Stimulated activated CD4-positive, alpha-beta T cell treated with anti-CD3 and anti-CD28 coated beads, Interleukin-4, amount 100 ng/mL, for 1 hour (primary cell): ENCODE results near the gene PPP2R2C.

ENCODE experiments used
- DNase-seq: peaks from one replicate; pipeline ENCODE4 v3.0.0-alpha.2; 2020

Gene PPP2R2C

DNA sequence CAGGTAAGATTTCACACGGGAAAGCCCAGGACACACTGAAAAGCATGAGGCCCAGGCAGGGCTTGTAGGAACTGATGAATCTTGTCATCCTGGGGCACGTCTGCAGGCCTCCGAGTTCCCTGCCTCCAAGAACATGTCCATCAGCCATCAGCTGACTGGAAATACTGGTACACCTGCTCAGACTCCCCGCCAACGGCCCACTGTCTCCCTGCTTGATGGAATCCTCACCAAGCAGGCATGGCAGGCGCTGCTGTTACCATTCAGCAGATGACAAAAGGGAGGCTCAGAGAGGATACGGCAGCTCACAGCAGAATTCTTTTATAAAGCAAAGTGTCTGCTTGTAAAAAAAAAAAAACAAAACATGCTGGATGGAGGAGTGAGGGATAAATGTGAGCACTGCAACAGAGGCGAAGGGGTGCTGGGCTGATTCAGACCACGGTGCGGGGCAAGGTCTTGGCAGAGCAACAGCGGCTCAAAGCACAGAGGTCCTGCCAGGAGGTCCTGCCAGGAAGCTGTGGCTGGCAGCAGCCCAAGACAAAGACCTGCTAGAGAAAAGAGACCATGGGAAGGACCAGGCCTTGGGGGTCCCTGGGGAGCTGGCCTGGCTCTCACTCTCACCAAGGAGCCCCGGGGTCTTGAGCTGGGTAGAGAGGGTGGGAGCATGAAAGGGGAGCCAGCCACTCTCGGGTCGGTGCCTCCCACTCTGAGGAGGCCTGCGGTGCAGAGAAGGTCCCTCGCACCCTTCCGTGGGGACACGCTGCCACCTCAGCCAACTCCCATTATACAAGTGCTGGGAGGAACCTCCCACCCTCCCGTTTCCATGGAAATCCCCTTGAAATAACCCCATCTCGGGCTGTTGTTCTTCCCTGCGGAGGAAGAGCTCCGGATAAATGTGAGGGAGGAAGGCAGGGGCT lies 25.6 kb downstream of the PPP2R2C start:
- DNase-seq, result no peak

DNA sequence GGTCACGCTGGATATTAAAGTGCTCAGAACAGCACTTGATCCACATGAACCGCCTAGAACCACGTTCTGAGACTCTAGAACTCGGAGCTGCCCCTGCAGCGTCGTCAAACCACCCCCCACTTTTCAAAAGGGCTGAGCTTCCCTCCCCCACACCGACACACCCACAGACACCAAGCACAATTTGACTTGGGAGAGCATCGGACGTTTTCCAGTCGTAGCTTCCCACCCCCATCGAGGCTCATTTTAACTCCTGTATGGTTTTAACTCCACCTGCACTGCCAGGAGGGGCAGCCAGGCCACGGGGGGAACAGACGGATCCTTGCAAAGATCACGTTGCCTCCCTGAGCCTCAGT lies 26.3 kb downstream of the PPP2R2C start:
- DNase-seq, result no peak

DNA sequence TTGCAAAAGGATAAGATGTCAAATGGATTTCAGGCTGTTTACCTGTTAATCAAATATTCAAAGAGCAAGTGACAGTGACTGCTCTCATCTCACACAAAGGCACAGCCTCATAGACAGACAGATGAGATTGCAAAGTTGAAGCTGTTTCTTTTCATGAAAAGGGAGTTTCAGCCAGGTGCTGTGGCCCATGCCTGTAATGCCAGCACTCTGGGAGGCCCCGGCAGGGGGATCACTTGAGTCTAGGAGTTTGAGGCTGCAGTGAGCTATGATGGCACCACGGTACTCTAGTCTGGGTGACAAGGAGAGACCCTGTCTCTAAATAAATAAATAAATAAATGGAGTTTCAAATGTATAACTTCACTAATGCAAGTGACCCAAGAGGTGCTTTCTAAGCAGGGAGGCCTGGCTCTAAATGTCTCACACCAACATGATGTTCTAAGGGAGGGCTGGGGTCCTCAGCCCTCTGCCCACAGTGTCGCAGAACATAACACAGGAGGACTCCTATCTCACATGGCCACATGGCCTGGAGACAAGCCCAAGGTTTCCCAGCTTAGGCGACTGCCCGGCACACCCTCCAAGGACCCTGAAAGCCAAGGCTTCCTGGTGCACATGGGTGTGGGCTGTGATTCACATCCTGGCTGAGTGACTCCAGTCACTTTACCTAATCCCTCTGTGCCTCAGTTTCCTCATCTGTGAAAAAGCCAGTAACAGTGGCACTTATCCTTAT lies 26.8 kb downstream of the PPP2R2C start:
- no peak for DNase-seq

DNA sequence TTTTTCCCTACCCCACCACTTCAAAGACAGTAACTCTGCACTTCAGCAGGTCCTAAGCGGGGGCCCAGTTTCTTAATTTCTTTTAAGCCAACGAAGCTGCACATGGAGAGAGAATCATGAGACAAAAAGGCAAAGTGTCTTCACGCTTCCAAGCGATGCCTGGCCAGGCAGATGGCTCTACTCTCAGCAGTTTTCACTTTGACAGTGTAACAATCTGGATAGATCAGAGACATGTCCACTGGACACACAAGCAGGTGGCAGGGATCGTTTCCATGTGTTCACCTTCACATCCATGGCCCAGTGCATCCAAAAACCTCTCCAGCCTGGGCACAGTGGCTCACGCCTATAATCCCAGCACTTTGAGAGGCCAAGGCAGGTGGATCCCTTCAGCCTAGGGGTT lies 27.8 kb downstream of the PPP2R2C start:
- no peak for DNase-seq

DNA sequence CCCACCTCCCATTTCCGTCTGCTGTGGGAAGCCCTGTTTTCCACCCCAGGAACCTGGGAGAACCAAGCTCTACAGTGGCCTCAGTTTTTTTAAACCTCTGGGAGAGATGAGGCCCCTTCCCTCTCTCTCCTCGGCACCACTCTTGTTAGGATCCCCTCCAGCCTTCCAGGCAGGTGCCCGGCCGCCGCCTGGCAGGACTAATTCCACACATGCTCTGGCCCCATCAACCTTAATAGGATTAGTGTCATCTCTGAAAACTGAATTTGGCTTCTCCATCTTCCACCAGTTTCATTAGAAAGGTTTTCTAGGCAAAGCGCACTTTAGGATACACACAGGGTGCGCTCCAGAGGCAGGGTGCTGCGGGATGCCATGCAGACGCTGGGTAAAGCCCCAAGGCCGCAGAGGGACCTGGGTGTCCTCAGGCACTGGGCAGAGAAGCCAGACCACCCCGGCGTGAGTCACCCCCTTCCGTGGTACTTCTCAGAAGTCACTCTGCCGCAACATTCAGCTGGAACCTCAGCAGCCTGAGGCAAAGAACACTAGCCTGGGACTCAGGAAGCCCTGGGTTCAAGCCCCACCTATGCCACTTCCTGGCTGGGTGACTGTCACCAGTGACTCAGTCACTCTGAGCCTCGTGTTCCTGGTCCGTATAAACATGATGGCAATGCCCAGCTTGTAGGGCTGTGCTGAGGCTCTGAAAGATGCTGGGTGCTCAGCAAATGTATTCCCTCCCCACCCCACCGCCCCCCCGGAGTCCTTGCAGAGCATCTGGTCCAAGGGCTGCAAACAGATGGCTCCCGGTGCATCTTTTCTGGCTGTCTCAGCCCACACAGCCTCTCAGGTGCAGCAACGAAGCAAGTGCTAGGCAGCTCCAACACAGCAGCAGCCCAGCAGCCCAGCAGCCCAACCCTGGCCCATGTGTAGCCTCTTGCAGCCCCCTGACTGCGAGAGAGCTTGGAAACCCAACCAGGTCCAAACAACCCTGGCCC lies 29.1 kb downstream of the PPP2R2C start:
- DNase-seq, result no peak

DNA sequence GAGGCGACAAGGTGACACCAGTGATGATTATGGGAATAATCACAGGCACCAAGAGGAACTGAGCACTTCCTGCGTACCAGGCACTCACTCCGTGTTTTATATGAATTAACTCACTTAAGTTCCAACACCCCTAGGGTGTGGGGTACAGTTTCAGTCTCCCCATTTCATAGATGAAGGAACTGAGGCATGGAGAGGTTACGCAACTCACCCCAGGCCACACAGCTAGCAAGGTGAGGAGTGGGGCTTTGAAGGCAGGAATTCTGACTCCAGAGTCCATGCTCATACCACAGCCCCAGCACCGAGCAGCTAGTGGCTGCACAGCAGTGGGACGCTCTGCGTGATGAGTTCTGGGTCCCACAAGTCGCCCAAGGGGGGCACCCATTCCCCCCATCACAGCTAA lies 29.9 kb downstream of the PPP2R2C start:
- DNase-seq, result no peak

DNA sequence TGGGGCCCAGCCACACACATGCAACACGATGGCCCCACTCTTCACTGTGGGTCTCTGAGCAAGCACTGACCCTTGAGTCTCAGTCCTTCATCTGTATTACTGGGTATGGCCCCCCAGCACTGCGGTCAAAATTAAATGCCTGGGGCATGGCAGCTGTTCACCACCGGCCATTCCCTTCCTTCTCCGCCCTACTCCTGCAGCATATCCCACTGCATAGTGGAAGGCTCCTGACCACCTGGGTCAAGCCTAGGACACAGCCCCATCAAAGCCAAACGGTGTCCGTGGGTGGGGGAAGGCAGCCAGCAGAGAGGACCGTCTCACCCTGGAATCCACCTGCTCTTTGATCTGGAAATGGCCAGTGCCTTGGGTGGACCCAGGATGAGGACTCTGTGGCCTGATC lies 30.7 kb downstream of the PPP2R2C start:
- DNase-seq, result no peak

DNA sequence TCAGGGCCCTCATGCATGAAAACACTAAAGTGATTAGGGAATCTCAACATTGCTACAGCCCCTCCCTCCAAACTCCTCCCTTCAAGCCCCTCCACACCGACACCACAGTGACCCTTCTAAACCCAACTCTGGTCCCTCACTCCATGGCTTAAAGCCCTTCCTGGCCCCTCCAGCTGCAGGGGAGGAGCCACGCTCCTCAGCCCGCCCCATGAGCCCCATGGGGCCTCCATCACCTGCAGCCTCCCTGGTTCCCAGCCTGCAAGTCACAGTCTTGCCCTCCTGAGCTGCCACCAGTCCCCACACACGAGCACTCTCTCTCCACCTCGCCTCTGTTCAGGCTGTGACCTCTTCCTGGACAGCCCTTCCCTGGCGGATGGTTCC lies 31.2 kb downstream of the PPP2R2C start:
- DNase-seq, result no peak

DNA sequence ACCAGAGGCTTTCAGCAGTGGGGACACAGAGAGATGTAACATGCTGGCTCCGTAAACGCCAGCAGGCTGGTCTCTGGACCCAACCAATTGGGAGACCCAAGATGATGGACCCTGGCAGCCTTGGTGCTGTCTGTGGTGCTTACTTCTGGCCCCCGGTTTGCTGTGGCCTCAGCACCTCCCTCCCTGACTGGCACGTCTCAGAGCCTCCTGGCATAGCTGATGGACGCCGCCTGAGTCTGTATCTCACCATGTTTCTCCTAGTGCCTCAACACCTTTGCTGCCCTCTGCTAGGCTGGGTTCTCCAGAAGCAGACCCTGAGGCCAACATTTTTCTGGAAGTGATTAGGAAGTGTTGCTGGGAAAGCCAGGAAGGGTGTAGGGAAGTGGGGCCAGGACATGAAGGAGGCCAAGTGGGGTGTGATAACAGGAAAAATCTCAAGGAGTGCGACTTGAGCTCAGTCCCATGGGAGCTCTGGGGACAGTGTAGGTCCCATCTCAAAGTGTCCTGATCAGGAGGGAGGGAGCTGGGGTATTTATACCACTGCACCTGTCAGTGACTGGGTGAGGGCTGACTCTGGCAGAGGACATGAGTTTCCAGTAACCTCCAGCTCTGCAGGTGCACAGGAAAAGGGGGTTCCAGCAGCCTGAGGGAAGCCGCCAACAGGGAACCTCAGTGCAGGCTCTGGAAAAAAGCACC lies 31.8 kb downstream of the PPP2R2C start:
- DNase-seq, result no peak

DNA sequence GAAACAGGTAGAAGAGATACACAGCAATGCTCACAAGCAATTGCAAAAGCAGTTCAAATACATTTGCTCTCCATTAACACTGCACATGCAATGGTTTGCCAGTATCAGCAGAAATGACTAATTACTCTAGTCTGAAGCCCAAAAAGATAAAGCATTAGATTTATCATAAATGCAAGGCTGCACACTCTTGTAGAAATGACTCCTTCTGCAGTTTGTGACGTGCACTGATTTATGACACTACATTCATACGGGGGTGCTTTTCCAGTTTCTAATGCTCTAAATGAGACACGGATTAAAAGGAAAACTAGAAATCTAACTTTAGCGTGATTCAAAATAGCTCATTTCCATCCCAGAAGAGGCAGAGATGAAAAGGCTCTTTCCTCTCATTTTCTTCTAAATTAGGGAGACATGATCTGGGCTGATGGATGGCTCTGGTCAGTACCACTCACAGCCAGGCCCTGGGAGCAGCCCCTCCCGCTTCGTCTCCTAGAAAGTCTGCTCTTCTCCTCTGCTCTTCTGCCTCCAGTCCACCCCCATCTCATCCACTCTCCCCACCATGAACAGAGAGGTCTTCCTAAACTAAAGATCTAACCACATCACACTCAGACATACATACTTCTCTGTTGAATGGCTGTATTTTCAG lies 33.2 kb downstream of the PPP2R2C start:
- no peak for DNase-seq

DNA sequence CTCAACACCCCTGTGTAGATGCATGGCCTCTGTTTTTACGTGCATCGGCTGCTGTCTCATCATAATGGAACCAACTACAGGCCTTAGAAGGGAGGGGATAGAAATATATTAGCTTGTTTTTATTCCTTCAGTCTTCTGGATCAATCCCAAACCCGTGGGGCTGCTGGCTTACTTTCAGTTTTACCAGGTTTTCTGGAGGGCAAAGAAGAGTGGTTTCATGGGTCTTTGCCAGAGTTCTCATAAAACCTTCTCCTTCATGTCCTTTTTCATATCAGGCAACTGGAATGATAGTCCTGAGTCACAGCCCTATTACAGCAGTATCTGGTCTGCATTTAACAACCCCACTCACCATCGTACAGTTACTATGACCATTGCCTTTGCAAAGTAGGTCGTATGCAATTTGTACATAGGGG lies 34.6 kb downstream of the PPP2R2C start:
- no peak for DNase-seq

DNA sequence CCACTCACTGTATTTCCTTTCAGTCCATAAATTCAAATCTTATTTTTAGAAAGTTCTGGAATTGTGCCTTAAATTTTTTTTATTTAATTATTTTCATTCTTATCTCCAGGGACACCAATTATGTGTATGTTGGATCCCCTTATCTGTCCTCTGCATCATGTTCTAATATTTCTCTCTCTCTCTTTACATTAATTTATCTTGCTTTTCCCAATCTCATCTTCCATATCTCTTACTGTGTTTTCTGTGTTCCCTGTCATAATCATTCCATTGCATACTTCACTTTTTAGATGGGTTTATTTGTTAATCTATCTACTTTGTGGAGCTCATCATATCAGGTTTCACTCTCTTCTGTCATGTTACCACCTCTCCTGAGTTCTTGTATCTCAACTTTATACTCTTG lies 37.4 kb downstream of the PPP2R2C start:
- DNase-seq, result no peak

DNA sequence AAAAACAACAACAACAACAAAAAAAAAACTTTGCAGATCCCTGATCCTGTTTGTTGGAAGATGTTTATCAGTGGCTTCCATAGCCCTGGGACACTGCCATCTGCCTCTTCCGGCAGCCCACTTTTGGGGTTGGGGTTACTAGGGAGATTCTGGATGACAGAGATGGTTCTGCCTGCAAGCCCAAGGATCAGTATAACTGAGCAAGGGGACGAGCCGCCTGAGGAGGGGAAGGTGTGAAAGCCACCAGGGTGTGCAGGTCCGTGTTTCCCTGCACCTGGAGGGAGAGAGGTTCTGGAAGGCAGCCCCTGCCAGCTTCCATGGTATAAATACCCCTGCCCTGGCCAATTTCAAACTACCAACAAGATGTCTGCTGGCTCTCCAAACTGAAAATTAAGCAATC lies 41.5 kb downstream of the PPP2R2C start:
- no peak for DNase-seq

DNA sequence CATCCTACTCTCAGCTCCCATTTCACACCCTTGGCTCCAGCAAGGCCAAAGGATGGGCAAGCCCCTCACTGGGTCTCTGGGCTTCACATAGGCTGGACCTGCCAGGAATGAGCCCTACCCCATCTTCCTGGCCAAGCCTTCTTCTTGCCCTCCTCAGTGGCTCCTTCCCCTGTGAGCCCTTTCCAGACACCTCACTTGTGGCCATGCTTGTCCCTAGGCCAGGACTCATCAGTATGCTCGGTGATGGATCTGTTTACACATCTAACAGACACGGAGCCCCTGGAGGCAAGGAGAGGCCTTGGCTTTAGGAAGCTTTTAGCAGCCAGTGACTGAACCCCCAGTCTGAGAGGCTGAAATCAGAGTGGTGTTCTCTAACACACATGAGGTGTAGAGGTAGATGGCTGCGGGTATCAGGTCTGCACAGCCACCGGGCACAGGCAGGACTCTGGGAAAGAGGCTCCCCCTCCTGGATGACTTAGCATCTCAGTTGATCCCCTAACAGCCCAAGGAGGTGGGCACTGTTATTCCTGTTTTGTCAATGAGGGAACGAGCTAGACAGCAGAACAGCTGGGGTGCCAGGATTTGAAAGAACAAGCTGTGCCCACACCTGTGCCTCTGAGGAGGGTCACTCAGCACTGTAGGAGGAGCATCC lies 44.8 kb downstream of the PPP2R2C start:
- DNase-seq, result no peak

DNA sequence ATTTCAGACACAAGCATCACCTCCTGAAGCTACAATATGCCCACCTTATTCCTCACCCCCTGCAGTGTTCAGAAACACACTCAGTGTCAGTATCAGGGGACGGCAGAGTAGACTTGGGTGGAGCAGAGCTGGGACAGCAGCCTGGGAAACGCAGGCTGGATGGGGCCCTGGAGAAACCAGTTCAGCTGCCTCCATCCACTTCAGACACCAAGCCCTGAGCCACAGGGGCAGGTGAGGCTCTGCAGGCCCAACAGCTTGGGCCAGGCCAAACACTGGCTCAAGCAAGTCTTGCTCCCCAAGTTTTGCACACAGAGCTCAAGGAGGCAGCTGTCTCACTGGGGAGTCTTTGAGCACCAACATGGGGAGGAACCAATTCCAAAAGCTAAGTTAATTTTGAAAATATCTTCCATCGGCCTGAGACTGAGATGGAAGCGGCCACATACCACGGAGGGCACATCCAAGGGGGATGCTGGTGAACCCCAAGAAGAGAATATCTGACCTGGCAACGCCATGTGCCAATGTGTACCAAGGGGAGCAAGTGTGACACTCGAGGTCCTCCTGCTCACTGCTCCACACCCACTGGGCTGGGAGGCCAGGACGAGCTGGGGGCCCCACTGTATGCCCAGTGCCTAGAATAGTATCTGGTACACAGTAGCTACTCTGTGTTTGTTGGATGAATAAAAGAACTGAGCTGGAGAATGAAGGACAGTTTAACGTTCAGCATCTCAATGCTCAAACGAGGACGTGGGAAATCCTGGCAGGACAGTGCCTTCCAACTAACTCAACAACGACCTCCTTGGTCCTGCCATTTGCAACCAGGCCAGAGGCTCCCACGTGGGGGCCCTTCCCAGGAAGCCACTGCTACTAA lies 45.6 kb downstream of the PPP2R2C start:
- no peak for DNase-seq

DNA sequence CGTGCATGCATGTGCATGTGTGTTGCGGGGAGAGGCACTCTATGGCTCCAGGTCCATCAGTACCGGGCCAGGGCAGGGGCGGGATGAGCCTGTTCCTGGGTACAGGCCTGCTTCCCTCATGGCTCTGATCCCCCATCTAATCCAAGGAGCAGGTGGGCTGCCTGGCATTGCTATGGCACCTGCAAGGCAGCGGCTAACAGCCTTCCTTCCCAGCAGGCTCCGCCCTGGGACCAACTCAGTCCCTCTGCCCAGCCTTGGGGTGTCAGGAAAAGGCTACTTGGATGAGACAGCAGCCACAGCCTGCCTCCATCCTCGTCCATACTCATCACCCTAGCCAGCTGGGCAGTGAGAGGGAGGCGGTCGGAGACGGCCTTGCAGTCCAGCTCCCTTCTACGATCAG lies 46.5 kb downstream of the PPP2R2C start:
- no peak for DNase-seq

DNA sequence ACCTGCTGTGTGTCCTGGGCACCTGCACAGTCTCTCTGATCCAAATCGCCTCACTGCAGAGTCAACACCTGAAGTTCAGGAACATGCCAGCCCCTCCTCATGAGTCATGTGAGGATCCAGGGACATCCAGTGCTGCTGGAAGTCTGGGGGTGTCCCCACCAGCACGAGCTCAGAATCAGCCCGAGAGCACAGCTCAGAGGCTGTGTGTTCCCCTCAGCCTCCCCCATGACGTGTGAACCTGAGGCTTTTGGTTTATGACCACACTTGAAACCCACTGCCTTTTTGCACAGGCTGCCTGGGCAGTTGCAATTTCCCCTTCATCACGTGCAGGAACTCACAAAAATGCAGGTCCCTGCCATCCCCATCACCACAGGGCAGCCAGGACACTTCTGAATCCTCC lies 47.1 kb downstream of the PPP2R2C start:
- no peak for DNase-seq

DNA sequence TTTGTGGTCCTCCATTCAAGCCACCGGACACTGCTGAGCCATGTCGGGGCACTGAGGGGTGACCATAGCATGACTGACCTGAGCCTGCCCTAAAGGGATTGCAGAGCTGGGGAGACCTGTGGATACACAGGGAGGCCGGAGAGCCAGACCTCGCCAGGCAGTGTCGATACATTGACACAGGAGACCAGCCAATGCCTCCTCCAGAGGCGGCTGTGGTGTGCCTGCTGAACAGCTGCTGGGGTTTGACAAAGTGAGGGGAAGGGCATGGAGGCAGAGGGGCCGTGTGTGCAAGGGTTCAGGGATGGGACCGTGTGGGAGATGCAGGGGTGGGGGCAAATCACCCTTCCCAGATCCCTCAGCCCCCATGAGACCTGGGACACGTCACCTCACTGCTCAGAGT lies 48.0 kb downstream of the PPP2R2C start:
- DNase-seq, result no peak

DNA sequence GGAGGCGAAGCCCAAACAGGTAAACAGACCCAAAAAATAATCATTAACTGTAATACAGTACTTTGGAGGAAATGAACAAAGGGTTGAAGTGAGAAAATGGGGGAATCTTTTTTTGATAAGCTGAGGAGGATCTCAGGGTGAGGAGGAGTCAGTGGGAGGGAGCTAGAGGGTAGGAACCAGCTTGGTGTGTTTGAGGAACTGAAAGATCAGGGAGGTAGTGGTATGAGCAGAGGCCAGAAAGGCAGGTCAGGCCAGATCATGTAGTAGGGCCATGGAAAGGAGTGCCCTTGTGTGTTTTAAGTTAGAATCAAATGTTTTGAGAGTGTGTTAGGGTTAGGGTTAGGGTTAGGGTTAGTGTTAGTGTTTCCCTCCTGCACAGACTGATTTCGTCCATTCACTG lies 48.8 kb downstream of the PPP2R2C start:
- DNase-seq, result no peak

DNA sequence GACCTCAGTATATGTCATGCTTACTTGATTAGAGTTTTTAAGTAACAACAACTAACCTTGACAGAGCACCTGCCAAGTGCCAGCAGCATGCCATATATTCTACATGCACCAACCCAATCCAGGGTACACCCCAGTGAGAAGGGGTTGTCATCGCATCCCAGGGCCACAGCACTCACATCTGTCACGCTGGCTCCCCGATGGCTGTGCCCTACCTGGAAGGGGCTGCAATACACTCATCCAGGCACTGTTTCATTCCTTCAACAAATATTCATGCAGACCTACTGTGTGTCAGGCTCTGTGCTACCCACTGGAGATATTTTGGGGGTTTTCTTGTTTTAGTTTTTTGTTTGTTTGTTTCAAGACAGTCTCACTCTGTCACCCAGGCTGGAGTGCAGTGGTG lies 49.5 kb downstream of the PPP2R2C start:
- DNase-seq, result no peak

DNA sequence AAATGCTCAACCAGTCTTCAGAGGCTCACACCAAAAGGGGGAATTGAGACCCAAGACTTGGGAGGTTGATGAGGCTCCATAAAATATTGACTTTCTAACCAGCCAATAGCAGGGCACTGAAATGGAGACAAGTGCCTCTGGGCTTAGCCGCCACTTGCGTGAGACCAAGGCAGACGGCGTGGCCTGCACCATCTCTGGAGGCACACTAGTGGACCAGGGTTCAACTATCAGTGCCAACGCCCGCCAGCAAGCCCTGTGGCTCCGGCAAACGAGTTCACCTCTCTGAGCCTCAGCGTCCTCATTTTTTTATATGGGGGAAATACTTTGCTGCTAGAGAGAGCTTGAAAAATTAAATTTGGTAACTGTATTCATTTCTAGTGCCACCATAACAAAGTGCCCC lies 50.3 kb downstream of the PPP2R2C start:
- no peak for DNase-seq
